Neural progenitor cell (in vitro differentiated cells): ENCODE results near the gene GJD4.

ENCODE experiments used
- CTCF ChIP-seq: fragments of 200-600 bp; sonication (generic); IDR thresholded peaks from 2 replicates; pipeline ENCODE4 v1.5.1; 2017; ENCODE audit warnings: antibody characterized with exemption, mild to moderate bottlenecking
- EZH2 ChIP-seq: fragments of 200-600 bp; sonication (generic); IDR thresholded peaks from 2 replicates; pipeline ENCODE4 v1.6.1; 2017; ENCODE audit warnings: antibody characterized with exemption, mild to moderate bottlenecking, moderate library complexity
- EZH2phosphoT487 ChIP-seq: fragments of 200-600 bp; sonication (generic); IDR thresholded peaks from 2 replicates; pipeline ENCODE4 v1.6.1; 2017; ENCODE audit warnings: antibody characterized with exemption

GRCh38 chr10:35639021-35639727 lies 34.0 kb downstream of the GJD4 start:
- TF ChIP-seq CTCF (no peak), EZH2phosphoT487 (no peak), EZH2 (no peak)
